Effector CD8-positive, alpha-beta T cell (primary cell): Measurements from ENCODE around the gene MYO16.
"Not testable (repeated sequence)": the region's sequence is repeated elsewhere in the genome, so short reads cannot be mapped to it uniquely, and the experiment has no call there.

Source experiments
- DNase-seq: peaks from one replicate; lab custom pipeline; 2025; lab: John Stamatoyannopoulos, UW

The MYO16 gene

DNA sequence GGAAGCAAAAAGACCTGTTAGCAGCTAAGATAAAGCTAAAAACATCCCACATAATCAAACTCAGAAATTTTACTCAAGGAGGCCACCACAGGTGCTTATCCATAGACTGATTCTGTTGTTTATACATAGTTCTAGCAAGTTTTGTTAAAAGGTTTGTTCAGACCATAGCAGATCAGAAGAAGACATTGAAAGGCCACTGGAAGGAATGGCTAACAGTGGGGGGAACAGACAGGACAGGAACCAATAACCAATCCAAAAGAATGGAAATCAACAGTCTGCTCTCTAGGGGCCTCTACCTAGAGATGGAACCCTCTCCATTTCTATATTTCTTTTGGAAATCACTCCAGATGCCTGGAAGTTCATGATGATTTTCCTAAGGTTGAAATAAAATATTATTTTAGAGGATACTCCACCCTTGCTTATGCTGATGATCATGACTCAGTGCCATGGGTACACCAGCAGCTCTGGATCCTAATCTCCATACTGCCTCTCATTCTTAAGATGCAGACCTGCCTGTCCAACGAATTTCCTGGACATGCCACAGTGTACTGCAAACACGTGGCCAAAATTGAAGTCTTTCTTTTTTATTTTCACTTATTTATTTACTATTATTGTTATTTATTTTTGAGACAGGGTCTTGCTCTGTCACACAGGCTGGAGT, 260.0 kb downstream of the MYO16 start:
- no peak for DNase-seq

DNA sequence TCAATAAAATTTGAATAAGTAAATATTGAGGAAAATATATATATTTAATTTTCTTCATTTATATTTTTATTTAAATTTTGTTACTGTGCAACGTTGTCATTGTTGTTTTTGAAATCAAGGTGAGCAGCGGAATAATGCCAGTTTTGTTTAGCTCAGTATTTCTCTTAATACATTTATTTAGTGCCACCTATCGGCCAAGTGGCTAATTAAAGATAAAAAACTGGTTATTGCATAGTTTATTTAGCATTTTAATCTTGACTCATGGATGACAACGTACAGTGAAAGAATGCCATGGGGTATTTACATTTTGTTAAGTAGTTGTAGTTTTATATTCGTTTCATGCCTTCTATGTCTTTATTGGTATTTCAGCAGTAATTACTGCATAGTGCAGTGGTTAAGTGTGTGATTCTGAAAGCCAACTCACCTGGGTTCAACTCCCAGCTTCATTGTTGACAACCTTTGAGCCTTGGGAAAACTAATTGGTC, 265.9 kb downstream of the MYO16 start:
- no peak for DNase-seq

DNA sequence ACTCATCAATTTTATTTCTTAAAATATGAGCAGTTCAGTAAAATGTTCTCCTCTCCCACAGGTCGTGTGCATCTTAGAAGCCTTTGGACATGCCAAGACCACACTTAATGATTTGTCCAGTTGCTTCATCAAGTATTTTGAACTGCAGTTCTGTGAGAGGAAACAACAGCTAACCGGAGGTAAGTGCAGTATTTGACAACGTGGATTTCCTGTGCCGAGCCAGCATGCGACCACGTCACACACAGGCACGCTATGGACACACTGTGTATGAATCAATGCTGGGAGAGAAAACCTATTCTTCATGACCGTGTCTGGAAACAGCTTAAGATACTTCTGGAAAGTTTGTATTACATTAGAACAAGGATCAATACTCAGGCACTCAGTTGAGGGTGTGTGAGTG, 268.5 kb downstream of the MYO16 start:
- no peak for DNase-seq

DNA sequence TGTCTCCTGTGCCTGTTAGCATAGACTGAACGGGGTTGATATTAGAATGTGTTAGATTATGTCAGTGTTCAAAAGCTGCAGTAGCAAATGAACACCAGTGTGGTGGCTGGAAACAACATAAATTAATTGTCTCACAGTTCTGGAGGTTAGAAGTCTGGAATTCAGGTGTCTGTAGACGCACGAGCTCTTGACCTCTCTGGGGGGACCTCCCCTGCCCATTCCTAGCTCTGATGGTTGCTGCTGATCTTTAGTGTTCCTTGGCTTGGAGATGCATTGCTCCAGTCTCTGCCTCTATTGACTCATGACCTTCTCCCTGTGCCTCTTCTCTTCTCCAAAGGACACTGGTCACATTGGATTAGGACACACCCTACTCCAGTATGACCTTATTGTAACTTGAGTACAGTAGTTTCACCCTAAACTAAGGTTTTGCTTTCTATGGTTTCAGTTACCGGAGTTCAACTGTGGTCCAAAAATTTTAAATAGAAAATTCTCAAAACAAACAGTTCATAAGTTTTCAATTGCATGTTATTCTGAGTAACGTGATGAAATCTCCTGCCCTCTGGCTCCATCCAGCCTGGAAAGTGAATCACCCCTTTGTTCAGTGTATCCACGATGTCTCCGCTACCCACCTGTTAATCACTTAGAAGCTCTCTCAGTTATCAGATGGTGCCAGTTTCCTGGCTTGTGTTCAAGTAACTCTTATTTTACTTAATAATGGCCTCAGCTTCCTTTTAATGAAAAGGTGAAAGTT, 273.2 kb downstream of the MYO16 start:
- DNase-seq = no peak

DNA sequence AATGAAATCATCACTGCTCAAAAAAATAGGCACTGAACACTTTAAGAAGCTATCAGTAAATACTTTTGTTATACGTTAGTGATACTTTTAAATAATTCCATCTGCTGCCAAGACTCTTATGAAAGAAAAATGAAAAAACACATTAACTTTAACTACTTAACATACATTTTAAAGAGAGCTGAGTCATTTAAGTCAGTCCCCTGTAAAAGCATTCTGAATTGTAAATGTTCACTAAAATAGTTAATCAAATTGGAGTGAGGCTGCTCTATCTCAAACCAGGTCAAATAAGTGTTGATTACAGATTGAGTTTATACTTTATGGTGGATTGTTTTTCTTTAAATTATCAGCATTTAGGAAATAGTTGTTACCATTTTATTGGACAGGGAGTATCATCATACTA, 274.2 kb downstream of the MYO16 start:
- no peak for DNase-seq

DNA sequence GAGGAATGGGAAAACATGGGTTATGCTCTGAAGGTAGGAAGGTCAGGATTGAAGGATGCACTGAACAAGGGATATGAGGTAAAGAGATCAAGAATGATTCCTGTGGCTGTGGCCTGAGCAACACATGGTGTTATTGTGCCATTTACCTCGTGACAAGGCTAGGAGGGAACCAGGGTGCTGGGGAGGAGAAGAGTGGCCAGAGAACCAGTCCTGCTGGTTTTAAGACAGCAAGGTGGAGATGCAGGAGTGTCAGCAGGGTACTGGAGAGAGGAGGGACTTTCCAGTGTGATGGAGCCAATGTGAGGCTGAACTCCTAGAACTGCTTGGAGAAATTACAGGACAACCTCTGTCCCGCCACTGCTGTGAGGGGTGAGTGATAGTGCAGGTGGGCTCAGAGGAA, 282.4 kb downstream of the MYO16 start:
- no peak for DNase-seq

GRCh38 chr13:108913731-108914130, 284.3 kb downstream of the MYO16 start:
- not testable (repeated sequence) for DNase-seq

GRCh38 chr13:108915095-108915633, 285.8 kb downstream of the MYO16 start:
- no peak for DNase-seq

DNA sequence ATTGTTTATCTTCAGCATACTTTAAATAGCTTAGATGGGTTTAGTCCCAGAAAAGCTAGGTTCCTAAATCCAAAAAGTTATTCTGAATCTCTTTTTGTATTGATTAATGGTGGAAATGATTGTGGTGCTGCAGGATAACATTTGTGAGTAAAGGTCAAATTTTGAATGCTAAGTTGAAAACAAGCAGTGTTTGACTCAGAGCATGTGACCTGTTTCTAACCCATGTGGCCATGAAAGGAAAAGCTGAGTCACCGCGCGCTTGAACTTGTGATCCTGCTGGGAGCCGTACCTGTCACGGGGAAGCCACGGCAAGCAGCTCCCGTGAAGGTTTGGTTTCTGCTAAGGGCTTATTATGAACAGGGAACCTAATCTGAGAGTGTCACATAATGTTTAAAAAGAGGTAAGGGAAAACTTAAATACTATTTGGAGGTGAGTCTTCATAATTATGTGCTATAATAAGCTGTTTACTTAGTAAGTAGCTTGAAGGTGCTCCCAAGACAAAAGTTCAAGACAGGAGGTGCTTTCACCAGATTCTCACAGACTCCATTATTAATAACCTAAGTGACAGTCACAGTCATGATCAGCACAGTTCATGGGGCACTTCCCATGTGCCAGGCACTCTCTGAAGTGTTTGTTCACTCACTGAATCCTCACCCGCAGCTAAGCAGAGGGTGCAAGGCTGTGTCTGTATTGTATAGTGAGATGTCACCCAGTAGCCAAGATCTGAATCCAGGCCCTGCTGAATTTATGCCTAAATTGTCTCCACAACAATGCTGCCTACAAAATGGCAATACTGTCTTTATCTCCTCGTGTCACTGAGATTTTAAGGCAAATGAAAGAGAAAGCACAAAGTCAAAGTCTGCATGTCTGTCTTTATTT, 286.5 kb downstream of the MYO16 start:
- no peak for DNase-seq

GRCh38 chr13:108917581-108917980, 288.2 kb downstream of the MYO16 start:
- DNase-seq = no peak

- DNase-seq = no peak
These were observed 289.9 kb downstream of the MYO16 start for GRCh38 chr13:108919036-108919907.

GRCh38 chr13:108920137-108920536, 290.7 kb downstream of the MYO16 start:
- DNase-seq = no peak

DNA sequence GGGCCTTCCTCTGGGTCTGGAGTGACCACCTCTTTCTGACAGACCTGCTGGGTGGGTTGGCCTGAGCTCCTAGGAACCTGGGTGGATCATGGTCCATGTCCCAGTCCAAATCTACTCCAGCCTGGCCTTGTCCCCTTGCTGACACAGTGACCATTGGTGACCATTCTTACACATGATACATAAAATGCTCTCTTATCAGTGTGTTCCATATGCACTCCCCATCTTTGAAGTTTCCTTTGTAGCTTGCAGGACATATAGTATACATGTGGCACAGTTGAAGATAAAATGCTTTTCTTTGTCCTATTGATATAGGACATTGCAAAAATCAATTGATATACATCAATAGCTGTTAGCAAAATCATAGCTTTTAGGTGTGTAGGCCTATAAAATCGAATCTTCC, 291.8 kb downstream of the MYO16 start:
- DNase-seq = no peak

DNA sequence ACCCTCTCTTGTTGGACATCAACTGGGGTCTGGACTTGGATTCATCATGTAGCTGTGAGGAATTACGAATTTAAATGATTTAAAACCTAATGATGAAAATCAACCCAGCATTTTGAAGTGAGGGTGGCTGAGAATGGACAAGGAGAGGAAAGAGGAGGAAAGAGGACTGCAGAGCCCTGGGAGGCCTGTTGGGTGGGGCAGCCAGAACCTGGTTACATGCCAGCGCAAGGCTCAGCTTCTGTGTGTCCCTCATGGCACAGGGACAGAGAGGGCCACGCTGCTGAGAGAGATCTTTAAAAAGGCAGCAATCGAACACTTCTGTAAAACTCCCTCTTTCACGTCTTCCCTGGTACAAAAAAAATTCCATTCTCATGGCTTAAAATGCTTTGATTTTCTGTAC, 292.7 kb downstream of the MYO16 start:
- DNase-seq = no peak

GRCh38 chr13:108923386-108924047, 294.1 kb downstream of the MYO16 start:
- no peak for DNase-seq

DNA sequence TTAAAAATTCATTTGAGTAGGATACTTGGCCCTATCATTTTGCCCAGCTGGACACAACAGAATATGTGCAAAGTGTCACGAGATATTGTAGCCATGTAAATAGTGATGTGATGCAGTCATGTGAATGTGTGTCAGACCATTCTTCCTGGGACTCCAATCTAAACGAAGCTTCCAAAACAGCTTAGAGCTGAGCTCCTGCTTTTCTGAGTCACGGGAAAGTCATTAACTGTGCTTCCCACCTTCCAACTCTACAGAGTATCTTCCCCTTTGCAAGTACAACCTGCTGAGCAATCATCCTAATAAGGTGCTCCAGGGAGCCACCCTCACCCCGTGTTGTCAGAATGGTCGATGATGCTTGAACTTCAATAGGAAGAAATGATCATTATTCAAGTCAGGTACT, 294.7 kb downstream of the MYO16 start:
- DNase-seq = no peak

- DNase-seq = no peak
These were observed 295.1 kb downstream of the MYO16 start for GRCh38 chr13:108924541-108924940.

- DNase-seq = no peak
These were observed 295.7 kb downstream of the MYO16 start for GRCh38 chr13:108925070-108925469.

GRCh38 chr13:108926862-108927261, 297.5 kb downstream of the MYO16 start:
- no peak for DNase-seq

- DNase-seq = no peak
These were observed 298.2 kb downstream of the MYO16 start for GRCh38 chr13:108927615-108928014.
